Activated T-cell treated with anti-CD3 and anti-CD28 coated beads, Interleukin-2, amount 50 U/mL, for 24 hours (primary cell): ENCODE results near the gene NEBL.

ENCODE experiments used
- DNase-seq: peaks from one replicate; pipeline ENCODE4 v3.0.0-alpha.2; 2020
- H3K27ac Mint-ChIP-seq: 2 replicates; pipeline ENCODE4 v1.8.0; 2020; ENCODE audit warnings: mild to moderate bottlenecking, mixed read lengths
- H3K27me3 Mint-ChIP-seq: 2 replicates; pipeline ENCODE4 v1.8.0; 2020; ENCODE audit warnings: mixed read lengths
- H3K36me3 Mint-ChIP-seq: 2 replicates; pipeline ENCODE4 v1.8.0; 2020; ENCODE audit warnings: low read depth, mixed read lengths
- H3K4me1 Mint-ChIP-seq: 2 replicates; pipeline ENCODE4 v1.8.0; 2020; ENCODE audit warnings: low read depth, mixed read lengths
- H3K4me3 Mint-ChIP-seq: 2 replicates; pipeline ENCODE4 v1.8.0; 2020; ENCODE audit warnings: mild to moderate bottlenecking, moderate library complexity, mixed read lengths
- H3K9me3 Mint-ChIP-seq: 2 replicates; pipeline ENCODE4 v1.8.0; 2020; ENCODE audit warnings: mixed read lengths

NEBL gene

DNA sequence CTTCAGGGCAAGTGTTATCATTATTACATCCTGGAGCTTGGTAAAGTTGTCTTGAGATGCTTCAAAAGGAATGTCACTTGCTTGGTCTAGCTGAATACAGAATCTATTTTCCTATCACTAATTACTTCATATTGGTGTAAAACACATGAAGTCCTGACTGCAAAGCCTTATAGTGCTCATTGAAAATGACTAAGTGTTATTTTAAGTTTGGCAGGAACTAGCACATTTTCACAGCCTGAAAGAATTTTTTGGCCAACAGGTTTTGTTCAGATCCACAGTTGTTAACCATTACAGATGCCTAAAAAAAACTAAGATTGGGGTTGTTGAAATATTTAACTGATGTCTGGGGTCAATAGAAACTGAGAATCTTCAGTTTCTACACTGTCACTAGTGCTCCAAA is 149.3 kb downstream of the NEBL start:
- no peak for DNase-seq
- H3K9me3 Mint-ChIP-seq = peaks cover 14% of the 10 kb centered on the region
- H3K36me3 Mint-ChIP-seq = no peaks in the 10 kb centered on the region
- no peaks in the 10 kb centered on the region for H3K4me1 Mint-ChIP-seq
- H3K27me3 Mint-ChIP-seq = no peaks in the 10 kb centered on the region
- H3K27ac Mint-ChIP-seq = no peak overlapping the region
- H3K4me3 Mint-ChIP-seq = no peak overlapping the region

DNA sequence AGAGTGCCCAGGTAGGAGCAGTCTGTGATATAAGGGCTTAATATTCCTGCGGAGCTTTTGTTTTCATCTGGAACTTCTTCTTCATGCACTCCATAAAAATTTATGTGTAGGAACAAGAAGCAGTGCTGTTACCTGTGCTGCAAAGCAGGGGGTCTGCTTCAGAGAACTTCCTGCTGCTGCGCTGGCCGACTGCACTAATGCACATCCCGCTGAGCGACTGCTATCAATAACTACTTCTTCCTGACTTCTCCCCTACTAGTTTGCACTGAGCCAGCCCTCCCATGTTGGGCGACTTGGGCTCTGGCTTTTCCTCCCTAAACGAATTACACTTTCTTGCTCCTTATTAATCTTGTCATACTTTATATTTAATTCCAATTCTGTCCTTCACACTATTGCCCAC is 150.3 kb downstream of the NEBL start:
- no peaks in the 10 kb centered on the region for H3K4me1 Mint-ChIP-seq
- H3K9me3 Mint-ChIP-seq = peaks cover 15% of the 10 kb centered on the region
- no peak overlapping the region for H3K4me3 Mint-ChIP-seq
- H3K27ac Mint-ChIP-seq = no peak overlapping the region
- DNase-seq = no peak
- no peaks in the 10 kb centered on the region for H3K36me3 Mint-ChIP-seq
- no peaks in the 10 kb centered on the region for H3K27me3 Mint-ChIP-seq

DNA sequence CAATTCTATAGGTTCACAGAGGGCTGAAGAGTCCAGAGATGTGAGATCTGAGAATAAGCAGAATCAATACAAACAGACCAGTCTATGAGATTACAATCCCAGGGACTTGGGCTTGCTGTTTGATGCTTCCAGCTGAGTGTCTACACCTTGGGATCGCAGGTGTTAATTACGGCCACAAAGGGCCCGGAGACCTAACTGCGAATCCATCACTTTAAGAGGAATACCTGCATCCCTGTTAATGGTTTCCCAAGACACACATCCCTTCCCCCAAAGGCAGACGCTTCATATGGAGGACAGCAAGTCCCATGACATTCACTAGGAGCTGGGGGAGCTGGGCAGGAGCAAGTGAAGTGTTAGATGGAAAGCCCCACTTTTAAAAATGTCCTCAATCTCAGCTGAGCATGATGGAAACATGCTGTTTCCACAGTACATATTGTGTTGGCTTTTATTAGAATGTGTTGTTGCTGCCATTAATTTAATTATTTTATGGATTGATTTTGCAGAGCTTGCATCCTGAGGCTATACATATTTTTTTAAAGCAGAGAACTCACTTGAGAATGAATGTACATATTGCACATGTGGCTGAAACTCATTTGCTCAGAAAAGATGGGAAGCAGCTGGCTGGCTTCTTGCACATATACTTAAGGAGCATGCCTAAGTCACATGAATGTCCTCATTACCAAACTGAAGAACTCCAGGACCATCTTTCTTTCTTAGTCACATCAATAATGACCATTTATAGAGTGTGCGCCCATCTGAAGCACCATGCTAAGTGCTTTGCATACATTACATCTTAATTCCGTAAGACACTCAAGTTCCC is 151.3 kb downstream of the NEBL start:
- DNase-seq = no peak
- no peaks in the 10 kb centered on the region for H3K27me3 Mint-ChIP-seq
- peaks cover 13% of the 10 kb centered on the region for H3K9me3 Mint-ChIP-seq
- no peaks in the 10 kb centered on the region for H3K4me1 Mint-ChIP-seq
- no peaks in the 10 kb centered on the region for H3K36me3 Mint-ChIP-seq
- no peak overlapping the region for H3K27ac Mint-ChIP-seq
- H3K4me3 Mint-ChIP-seq = no peak overlapping the region

DNA sequence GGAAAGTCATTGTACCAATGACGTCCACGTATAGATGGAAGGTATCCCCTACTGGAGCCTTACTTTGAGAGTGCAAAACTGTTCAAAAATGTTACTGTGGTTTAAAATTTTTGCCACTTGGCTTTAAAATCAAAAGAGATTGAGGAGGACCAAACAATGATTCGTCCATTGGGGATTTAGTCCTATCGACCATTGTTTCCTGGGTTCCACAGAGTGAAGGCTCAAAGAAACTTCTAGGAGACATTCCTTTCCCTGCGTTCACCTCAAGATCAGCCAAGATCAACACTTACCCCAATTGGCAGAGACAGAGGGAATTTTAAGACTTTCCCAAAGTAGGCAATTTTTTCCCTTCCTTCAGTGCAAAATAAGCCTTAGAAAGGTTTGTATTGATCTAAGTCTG is 152.3 kb downstream of the NEBL start:
- no peak overlapping the region for H3K4me3 Mint-ChIP-seq
- no peaks in the 10 kb centered on the region for H3K4me1 Mint-ChIP-seq
- no peak overlapping the region for H3K27ac Mint-ChIP-seq
- no peak for DNase-seq
- no peaks in the 10 kb centered on the region for H3K36me3 Mint-ChIP-seq
- peaks cover 9% of the 10 kb centered on the region for H3K9me3 Mint-ChIP-seq
- H3K27me3 Mint-ChIP-seq = no peaks in the 10 kb centered on the region

DNA sequence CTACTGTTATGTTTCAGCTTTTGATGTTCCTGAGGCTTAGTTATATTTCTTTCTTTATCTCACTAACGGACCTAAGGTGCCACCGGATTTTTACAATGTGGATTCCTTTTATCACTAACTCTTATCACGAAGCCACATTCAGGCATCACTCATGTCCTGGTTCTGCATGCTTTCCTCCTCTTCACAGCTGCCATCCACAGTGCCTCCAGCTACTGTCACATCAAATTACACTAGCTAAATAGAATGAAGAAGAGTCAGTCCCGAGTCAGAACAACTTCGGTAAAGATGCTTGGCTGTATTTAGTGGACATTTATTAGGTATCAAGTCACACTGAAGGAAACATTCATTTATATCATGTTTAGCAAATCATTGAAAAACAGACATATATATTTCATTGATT is 153.2 kb downstream of the NEBL start:
- DNase-seq = no peak
- no peak overlapping the region for H3K27ac Mint-ChIP-seq
- no peaks in the 10 kb centered on the region for H3K4me1 Mint-ChIP-seq
- H3K27me3 Mint-ChIP-seq = no peaks in the 10 kb centered on the region
- H3K9me3 Mint-ChIP-seq = peaks cover 6% of the 10 kb centered on the region
- H3K36me3 Mint-ChIP-seq = no peaks in the 10 kb centered on the region
- no peak overlapping the region for H3K4me3 Mint-ChIP-seq

DNA sequence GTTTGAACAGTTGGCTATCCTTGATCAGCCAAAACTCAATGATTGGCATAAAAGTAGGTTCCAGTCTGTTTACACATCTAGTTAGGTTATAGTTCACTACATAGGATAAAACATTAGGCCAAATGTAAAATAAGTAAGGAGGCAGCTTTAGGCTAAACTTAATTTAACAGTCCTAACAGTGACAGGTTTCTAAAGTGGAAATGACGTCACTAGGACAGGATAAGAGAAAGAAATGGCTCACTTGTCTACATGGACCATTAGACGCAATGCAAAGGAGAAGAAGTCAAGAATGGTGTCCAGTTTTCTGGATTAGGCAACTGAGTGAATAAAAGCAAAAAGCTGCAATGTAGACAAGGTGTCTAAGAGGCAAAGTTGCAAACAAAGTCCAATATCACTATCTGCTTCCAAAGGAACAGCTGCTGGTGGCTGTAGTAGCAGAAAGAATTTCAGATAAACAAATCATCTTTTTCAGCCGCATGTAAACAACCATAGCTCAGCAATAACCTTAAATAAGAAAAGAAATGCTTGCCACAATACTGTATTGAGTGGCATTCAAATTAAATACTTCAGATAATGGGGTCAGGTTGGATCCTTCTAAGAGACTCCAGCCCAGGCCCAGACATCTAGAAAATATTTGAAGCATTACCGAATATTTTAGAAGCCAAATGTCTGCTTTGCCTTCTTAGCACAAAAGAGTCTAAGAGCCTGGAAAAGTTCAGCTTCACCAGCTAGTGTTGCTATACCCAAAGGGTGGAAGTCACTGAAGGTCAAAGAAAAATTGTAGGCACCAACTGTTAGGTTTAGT is 154.2 kb downstream of the NEBL start:
- no peaks in the 10 kb centered on the region for H3K27me3 Mint-ChIP-seq
- no peaks in the 10 kb centered on the region for H3K36me3 Mint-ChIP-seq
- peaks cover 2% of the 10 kb centered on the region for H3K9me3 Mint-ChIP-seq
- H3K27ac Mint-ChIP-seq = no peak overlapping the region
- no peaks in the 10 kb centered on the region for H3K4me1 Mint-ChIP-seq
- DNase-seq = no peak
- no peak overlapping the region for H3K4me3 Mint-ChIP-seq

DNA sequence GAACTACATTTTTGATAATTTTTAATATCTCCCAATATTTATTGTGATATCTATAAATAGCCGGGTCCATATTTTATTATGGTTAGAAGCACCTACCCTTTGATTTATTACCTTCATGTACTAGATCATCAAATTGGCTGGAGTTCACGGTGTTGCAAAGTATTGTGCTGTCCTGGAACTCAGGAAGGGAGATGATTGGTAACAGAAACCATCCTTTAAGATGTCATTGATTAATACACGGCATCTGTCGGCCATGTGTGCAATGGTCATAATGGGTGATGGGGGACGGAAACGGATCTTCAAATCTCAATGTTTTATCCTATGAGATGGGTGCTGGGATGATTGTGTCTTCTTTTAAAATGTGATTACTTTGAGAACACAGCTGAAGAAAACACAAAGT is 157.0 kb downstream of the NEBL start:
- DNase-seq = no peak
- peaks cover 2% of the 10 kb centered on the region for H3K9me3 Mint-ChIP-seq
- H3K4me1 Mint-ChIP-seq = no peaks in the 10 kb centered on the region
- H3K36me3 Mint-ChIP-seq = no peaks in the 10 kb centered on the region
- H3K27ac Mint-ChIP-seq = no peak overlapping the region
- H3K4me3 Mint-ChIP-seq = no peak overlapping the region
- H3K27me3 Mint-ChIP-seq = no peaks in the 10 kb centered on the region

DNA sequence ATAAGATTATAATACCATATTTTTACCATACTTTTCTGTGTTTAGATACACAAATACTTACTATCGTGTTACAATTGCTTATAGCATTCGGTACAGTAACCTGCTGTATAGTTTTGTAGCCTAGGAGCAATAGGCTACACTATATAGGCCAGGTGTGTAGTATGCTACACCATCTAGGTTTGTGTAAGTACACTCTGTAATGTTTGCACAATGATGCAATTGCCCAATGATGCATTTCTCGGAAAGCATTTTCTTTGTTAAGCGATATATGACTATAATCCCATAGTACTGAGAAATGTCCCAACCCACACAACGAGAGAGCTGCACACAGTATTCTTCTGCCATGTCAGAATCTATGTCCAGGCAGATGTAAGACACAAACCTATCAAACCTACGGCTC is 160.0 kb downstream of the NEBL start:
- no peaks in the 10 kb centered on the region for H3K36me3 Mint-ChIP-seq
- no peak overlapping the region for H3K27ac Mint-ChIP-seq
- peaks cover 10% of the 10 kb centered on the region for H3K9me3 Mint-ChIP-seq
- DNase-seq = no peak
- H3K27me3 Mint-ChIP-seq = no peaks in the 10 kb centered on the region
- no peaks in the 10 kb centered on the region for H3K4me1 Mint-ChIP-seq
- H3K4me3 Mint-ChIP-seq = no peak overlapping the region
